Uterus (tissue), 2 donors: ENCODE data around the gene NPFFR1.

ENCODE experiments used
- POLR2A ChIP-seq, 2 donors: fragments of 450-650 bp; IDR thresholded peaks; one replicate each; pipeline ENCODE4 v1.6.1; 2016; ENCODE audit warnings: antibody characterized with exemption in 2 of 2, mild to moderate bottlenecking in 1 of 2, moderate library complexity in 1 of 2
- TF ChIP-seq, protein P1 (sequence below), 4 experiments: fragments of 200-600 bp in 2 of 4; fragments of 450-650 bp in 2 of 4; sonication (generic) in 2 of 4; IDR thresholded peaks; one replicate each; pipeline ENCODE4 v1.5.1; 2016 to 2019; ENCODE audit warnings: antibody characterized with exemption in 4 of 4, mild to moderate bottlenecking in 2 of 4, moderate library complexity in 1 of 4

DNA sequence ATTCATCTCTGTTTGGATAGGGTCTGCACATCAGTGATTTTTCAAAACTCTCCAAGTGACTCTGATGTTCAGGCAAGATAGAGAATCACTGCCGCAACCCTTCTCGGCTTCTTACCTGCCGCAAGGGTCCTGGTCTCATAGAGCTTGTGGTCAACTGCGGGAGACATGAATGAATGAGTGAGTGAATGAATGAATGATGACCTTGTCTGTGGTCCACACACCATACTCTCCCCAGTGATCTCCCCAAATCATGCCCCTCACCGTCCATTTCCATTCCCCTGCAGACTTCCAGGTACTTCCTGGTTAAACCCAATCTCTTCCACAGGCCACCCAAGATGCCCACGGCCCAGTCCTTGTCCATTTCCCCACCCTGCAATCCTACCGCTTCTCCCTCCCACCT, 5.9 kb upstream of the NPFFR1 start:
- TF ChIP-seq, protein P1, sequence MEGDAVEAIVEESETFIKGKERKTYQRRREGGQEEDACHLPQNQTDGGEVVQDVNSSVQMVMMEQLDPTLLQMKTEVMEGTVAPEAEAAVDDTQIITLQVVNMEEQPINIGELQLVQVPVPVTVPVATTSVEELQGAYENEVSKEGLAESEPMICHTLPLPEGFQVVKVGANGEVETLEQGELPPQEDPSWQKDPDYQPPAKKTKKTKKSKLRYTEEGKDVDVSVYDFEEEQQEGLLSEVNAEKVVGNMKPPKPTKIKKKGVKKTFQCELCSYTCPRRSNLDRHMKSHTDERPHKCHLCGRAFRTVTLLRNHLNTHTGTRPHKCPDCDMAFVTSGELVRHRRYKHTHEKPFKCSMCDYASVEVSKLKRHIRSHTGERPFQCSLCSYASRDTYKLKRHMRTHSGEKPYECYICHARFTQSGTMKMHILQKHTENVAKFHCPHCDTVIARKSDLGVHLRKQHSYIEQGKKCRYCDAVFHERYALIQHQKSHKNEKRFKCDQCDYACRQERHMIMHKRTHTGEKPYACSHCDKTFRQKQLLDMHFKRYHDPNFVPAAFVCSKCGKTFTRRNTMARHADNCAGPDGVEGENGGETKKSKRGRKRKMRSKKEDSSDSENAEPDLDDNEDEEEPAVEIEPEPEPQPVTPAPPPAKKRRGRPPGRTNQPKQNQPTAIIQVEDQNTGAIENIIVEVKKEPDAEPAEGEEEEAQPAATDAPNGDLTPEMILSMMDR (IDR thresholded peaks at IDR 0.05): no peak
- TF ChIP-seq POLR2A (IDR thresholded peaks at IDR 0.05): no peak
